IPS DF 6.9 (cell line): Measurements from ENCODE around the gene SPATS1.
"Not testable (repeated sequence)": the region's sequence is repeated elsewhere in the genome, so short reads cannot be mapped to it uniquely, and the experiment has no call there.

Experiments
- DNase-seq: peaks from one replicate; pipeline ENCODE4 v3.0.0-alpha.2; 2013; ENCODE audit warnings: low read depth, low spot score
- H3K27ac ChIP-seq: one replicate; pipeline ENCODE4 v1.5.1; 2013; ENCODE audit warnings: low read length, control low read depth
- H3K27me3 ChIP-seq: 2 replicates; pipeline ENCODE4 v1.6.1; 2013; ENCODE audit warnings: mild to moderate bottlenecking, low read length; ENCODE audit not compliant: control insufficient read depth, insufficient read depth
- H3K36me3 ChIP-seq: 2 replicates; pipeline ENCODE4 v1.6.1; 2013; ENCODE audit warnings: low read length; ENCODE audit not compliant: control insufficient read depth, insufficient read depth
- H3K4me1 ChIP-seq: 2 replicates; pipeline ENCODE4 v1.6.1; 2013; ENCODE audit warnings: low read length; ENCODE audit not compliant: control insufficient read depth, insufficient read depth
- H3K4me3 ChIP-seq: 2 replicates; pipeline ENCODE4 v1.5.1; 2013; ENCODE audit warnings: mild to moderate bottlenecking, low read length
- H3K9me3 ChIP-seq: 2 replicates; pipeline ENCODE4 v1.6.1; 2013; ENCODE audit warnings: low read length, inconsistent platforms; ENCODE audit not compliant: control insufficient read depth, insufficient read depth
- whole genome bisulfite sequencing: extraction: QIAGEN DNeasy Blood & Tissue Kit; methylation state at CpG from one replicate; pipeline ENCODE4 v1.1.7; 2013; ENCODE audit warnings: mixed read lengths, missing lambda C conversion rate; ENCODE audit not compliant: insufficient read length, insufficient coverage; 5-methylcytosine and 5-hydroxymethylcytosine counted together

The SPATS1 gene

GRCh38 chr6:44341095-44341890, 1.2 kb upstream of the SPATS1 start:
- H3K27me3 ChIP-seq, result no peaks in the 10 kb centered on the region; the same call in 1 of the 2 replicates

GRCh38 chr6:44342052-44342451, 398 bp upstream of the SPATS1 start:
- Histone ChIP-seq H3K36me3 (no peaks in the 10 kb centered on the region), H3K4me3 (no peak overlapping the region), H3K27ac (no peak overlapping the region), H3K4me1 (0 out of 2 replicates have a peak, but pooled peaks cover 2% of the 10 kb centered on the region), H3K9me3 (no peaks in the 10 kb centered on the region), H3K27me3 (no peaks in the 10 kb centered on the region; the same call in 1 of the 2 replicates)
- no CpG with 5 or more reads among the region's 6 CpGs for WGBS
- DNase-seq, result no peak

More at GRCh38 chr6:44341095-44341890, 1.2 kb upstream of the SPATS1 start:
- no peak overlapping the region for H3K4me3 ChIP-seq
- no peaks in the 10 kb centered on the region for H3K36me3 ChIP-seq
- H3K27ac ChIP-seq, result no peak overlapping the region
- no CpG with 5 or more reads among the region's 8 CpGs for whole genome bisulfite sequencing
- H3K4me1 ChIP-seq, result 0 out of 2 replicates have a peak, but pooled peaks cover 2% of the 10 kb centered on the region
- H3K9me3 ChIP-seq, result no peaks in the 10 kb centered on the region
- no peak for DNase-seq

GRCh38 chr6:44346818-44347217, 4.4 kb downstream of the SPATS1 start:
- DNase-seq, H3K9me3 ChIP-seq, H3K4me1 ChIP-seq, H3K27me3 ChIP-seq, H3K4me3 ChIP-seq, H3K27ac ChIP-seq, H3K36me3 ChIP-seq: not testable (repeated sequence)
- no CpG with 5 or more reads among the region's 4 CpGs for WGBS

- 100% methylated on average over 1 of the region's 6 CpGs for WGBS
- Histone ChIP-seq H3K9me3 (no peaks in the 10 kb centered on the region), H3K4me1 (peaks cover 4% of the 10 kb centered on the region; the same call in 1 of the 2 replicates), H3K36me3 (no peaks in the 10 kb centered on the region), H3K4me3 (no peak overlapping the region), H3K27ac (no peak overlapping the region), H3K27me3 (no peaks in the 10 kb centered on the region)
- DNase-seq, result no peak
Observed at GRCh38 chr6:44349904-44350649, 7.6 kb downstream of the SPATS1 start.

- no CpG with 5 or more reads among the region's 4 CpGs for WGBS
- H3K4me1 ChIP-seq, H3K9me3 ChIP-seq, H3K4me3 ChIP-seq, H3K27ac ChIP-seq, H3K36me3 ChIP-seq, DNase-seq, H3K27me3 ChIP-seq: not testable (repeated sequence)
Observed at GRCh38 chr6:44350650-44350994, 8.2 kb downstream of the SPATS1 start.

GRCh38 chr6:44352259-44352658, 9.8 kb downstream of the SPATS1 start:
- no peaks in the 10 kb centered on the region for H3K9me3 ChIP-seq
- DNase-seq, result no peak
- no peaks in the 10 kb centered on the region for H3K27me3 ChIP-seq
- no peaks in the 10 kb centered on the region for H3K36me3 ChIP-seq
- H3K4me3 ChIP-seq, result no peak overlapping the region
- no peak overlapping the region for H3K27ac ChIP-seq
- H3K4me1 ChIP-seq, result peaks cover 4% of the 10 kb centered on the region; the same call in 1 of the 2 replicates
- no CpG with 5 or more reads among the region's 4 CpGs for WGBS

- Histone ChIP-seq H3K4me3 (no peak overlapping the region), H3K36me3 (no peaks in the 10 kb centered on the region), H3K27ac (no peak overlapping the region), H3K4me1 (peaks cover 4% of the 10 kb centered on the region; the same call in 1 of the 2 replicates), H3K27me3 (no peaks in the 10 kb centered on the region), H3K9me3 (no peaks in the 10 kb centered on the region)
- no peak for DNase-seq
- no CpG with 5 or more reads among the region's 2 CpGs for WGBS
Observed at GRCh38 chr6:44353336-44353735, 10.9 kb downstream of the SPATS1 start.

GRCh38 chr6:44355640-44356039, 13.2 kb downstream of the SPATS1 start:
- Histone ChIP-seq H3K4me1 (no peaks in the 10 kb centered on the region), H3K27ac (no peak overlapping the region), H3K4me3 (no peak overlapping the region), H3K27me3 (no peaks in the 10 kb centered on the region), H3K36me3 (no peaks in the 10 kb centered on the region), H3K9me3 (no peaks in the 10 kb centered on the region)
- WGBS, result no CpG with 5 or more reads among the region's 4 CpGs
- no peak for DNase-seq

GRCh38 chr6:44356487-44356886, 14.0 kb downstream of the SPATS1 start:
- Histone ChIP-seq H3K36me3 (no peaks in the 10 kb centered on the region), H3K4me3 (no peak overlapping the region), H3K27me3 (no peaks in the 10 kb centered on the region), H3K27ac (no peak overlapping the region), H3K9me3 (no peaks in the 10 kb centered on the region), H3K4me1 (no peaks in the 10 kb centered on the region)
- DNase-seq, result no peak
- no CpG with 5 or more reads among the region's 1 CpG for WGBS

GRCh38 chr6:44359973-44360372, 17.5 kb downstream of the SPATS1 start:
- Histone ChIP-seq H3K27ac (no peak overlapping the region), H3K4me1 (no peaks in the 10 kb centered on the region), H3K9me3 (no peaks in the 10 kb centered on the region), H3K36me3 (no peaks in the 10 kb centered on the region), H3K27me3 (no peaks in the 10 kb centered on the region), H3K4me3 (no peak overlapping the region)
- no peak for DNase-seq
- no CpG with 5 or more reads among the region's 3 CpGs for WGBS
